Bronchial epithelial cell (primary cell): ENCODE results near the gene FHIT. TPM values are rescaled to one million over a fixed set of nuclear protein-coding genes. Genes with fewer than 3 reads are reported as not detected.

Experiments used
- DNase-seq: peaks from one replicate; pipeline ENCODE4 v3.0.0-alpha.2; 2010; ENCODE audit warnings: low read depth
- FAIRE-seq: peaks from 2 replicates; lab custom pipeline; 2011; peaks lifted over from hg19 to GRCh38; lab: Jason Lieb, UNC
- H3K27me3 ChIP-seq: 2 replicates; pipeline ENCODE4 v1.5.1; 2011; ENCODE audit warnings: low read length; ENCODE audit not compliant: control insufficient read depth, insufficient read depth
- H3K36me3 ChIP-seq: 2 replicates; pipeline ENCODE4 v1.5.1; 2011; ENCODE audit warnings: low read length; ENCODE audit not compliant: control insufficient read depth, insufficient read depth
- H3K4me3 ChIP-seq: 2 replicates; pipeline ENCODE4 v1.5.1; 2011; ENCODE audit warnings: mild to moderate bottlenecking, low read depth, low read length, control low read depth
- total RNA-seq: library from RNA; depleted of rRNA; stranded (reverse); fragments of >200 nt; gene quantifications from 2 replicates; pipeline ENCODE4 v1.2.1, GENCODE V29; 2014
- TF ChIP-seq, protein P1 (sequence below): IDR thresholded peaks from 2 replicates; pipeline ENCODE4 v1.5.1; 2011; ENCODE audit warnings: mild to moderate bottlenecking, moderate library complexity, low read length, control low read depth, inconsistent platforms; ENCODE audit not compliant: insufficient read depth, severe bottlenecking

FHIT gene
- total RNA-seq, 1 donor from 2014 or later = 1.6 TPM

DNA sequence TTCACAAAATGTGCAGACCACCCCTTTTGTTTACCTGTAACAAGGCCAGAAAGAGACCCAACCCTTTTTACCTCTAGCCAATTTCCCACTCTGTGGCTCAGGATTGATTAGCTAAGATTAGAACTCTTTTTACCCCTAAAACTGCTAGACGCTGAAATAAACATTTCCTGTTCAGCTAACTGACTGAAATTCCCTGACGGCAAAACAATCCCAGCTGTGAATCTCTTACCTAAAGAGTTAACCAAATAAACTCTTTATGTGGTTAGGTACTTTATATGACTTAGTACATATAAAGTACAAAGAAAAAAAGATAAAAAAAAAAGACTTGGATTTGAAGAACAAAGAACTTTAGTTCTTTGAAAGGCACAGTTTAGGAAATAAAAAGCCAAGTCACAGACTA, 988.7 kb downstream of the FHIT start:
- Histone ChIP-seq H3K4me3 (no peak overlapping the region), H3K27me3 (no peaks in the 10 kb centered on the region), H3K36me3 (no peaks in the 10 kb centered on the region)
- no peak for DNase-seq
- TF ChIP-seq, protein P1, sequence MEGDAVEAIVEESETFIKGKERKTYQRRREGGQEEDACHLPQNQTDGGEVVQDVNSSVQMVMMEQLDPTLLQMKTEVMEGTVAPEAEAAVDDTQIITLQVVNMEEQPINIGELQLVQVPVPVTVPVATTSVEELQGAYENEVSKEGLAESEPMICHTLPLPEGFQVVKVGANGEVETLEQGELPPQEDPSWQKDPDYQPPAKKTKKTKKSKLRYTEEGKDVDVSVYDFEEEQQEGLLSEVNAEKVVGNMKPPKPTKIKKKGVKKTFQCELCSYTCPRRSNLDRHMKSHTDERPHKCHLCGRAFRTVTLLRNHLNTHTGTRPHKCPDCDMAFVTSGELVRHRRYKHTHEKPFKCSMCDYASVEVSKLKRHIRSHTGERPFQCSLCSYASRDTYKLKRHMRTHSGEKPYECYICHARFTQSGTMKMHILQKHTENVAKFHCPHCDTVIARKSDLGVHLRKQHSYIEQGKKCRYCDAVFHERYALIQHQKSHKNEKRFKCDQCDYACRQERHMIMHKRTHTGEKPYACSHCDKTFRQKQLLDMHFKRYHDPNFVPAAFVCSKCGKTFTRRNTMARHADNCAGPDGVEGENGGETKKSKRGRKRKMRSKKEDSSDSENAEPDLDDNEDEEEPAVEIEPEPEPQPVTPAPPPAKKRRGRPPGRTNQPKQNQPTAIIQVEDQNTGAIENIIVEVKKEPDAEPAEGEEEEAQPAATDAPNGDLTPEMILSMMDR = no peak
- no peak for FAIRE-seq

- TF ChIP-seq, protein P1 = no peak
- no peaks in the 10 kb centered on the region for H3K27me3 ChIP-seq
- no peaks in the 10 kb centered on the region for H3K36me3 ChIP-seq
- FAIRE-seq = no peak
- no peak for DNase-seq
- H3K4me3 ChIP-seq = no peak overlapping the region
These were observed 990.7 kb downstream of the FHIT start for GRCh38 chr3:60260546-60260945.

DNA sequence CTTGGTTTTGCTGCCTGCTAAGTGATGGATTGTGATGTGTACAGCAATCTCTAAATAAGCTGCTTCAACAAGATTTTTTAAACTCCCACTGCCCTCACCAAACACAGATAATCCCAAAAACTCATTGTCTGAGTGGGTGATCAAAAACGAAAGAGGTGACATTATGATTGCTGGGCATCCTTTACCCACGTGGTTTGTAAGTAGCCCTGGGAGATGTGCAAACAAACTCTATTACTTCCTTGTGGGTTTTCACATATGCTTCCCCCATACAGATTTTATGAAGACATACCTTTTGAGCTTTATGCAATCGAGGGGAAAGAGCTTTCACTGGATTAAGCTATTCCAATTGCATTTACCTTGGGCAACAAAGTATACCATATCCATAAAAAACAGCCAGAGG, 1000.4 kb downstream of the FHIT start:
- no peak for DNase-seq
- Histone ChIP-seq H3K36me3 (no peaks in the 10 kb centered on the region), H3K4me3 (no peak overlapping the region), H3K27me3 (no peaks in the 10 kb centered on the region)
- no peak for FAIRE-seq
- TF ChIP-seq, protein P1 = no peak

DNA sequence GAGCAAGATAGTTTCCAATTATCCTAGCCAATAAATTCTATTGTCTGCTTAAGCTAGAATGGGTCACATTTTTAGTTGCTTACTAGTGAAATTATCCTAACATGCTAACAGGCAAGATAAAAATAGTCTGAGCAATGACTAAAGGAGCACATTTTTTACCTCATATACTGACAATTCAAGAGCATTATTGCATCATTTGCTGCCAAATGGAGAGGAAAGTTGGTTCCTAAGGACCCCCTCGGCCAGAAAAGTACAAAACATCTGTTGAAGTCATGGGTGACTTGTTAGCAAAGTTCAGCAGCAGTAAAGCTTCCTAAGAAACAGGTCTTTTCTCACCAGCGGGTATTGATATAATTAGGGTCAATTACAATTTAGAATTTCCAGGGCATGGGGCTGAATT, 1001.0 kb downstream of the FHIT start:
- H3K36me3 ChIP-seq = no peaks in the 10 kb centered on the region

GRCh38 chr3:60246361-60246760, 1004.9 kb downstream of the FHIT start:
- no peak overlapping the region for H3K4me3 ChIP-seq
- H3K27me3 ChIP-seq = no peaks in the 10 kb centered on the region
- TF ChIP-seq, protein P1 = no peak
- H3K36me3 ChIP-seq = no peaks in the 10 kb centered on the region
- FAIRE-seq (no peak), DNase-seq (no peak)

More for the DNA sequence above, 1001.0 kb downstream of the FHIT start:
- Histone ChIP-seq H3K27me3 (no peaks in the 10 kb centered on the region), H3K4me3 (no peak overlapping the region)
- FAIRE-seq (no peak), DNase-seq (no peak)
- TF ChIP-seq, protein P1 = no peak

DNA sequence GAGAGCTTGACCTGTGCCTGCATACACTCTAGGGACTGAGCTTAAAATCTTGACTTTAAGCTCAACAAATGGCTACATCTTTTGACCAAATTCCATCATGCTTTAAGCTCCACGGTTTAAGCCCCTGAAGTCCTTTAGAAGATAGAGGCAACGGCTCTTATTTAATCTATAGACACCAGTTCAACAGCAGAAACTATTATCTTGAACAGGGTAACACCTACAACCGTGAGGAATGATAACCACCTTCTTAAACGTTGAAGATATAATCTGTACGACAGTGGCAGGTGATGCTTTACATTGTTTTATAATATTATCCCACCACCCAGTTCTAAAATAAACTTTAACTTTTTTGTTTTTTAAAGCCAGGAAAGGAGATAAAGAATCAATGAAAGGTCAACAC, 1007.8 kb downstream of the FHIT start:
- DNase-seq (no peak), FAIRE-seq (no peak)
- no peaks in the 10 kb centered on the region for H3K36me3 ChIP-seq
- TF ChIP-seq, protein P1 = no peak
- no peak overlapping the region for H3K4me3 ChIP-seq
- no peaks in the 10 kb centered on the region for H3K27me3 ChIP-seq
